Endothelial cell of umbilical vein (primary cell): ENCODE measurements around the gene TEKTIP1. TPM values are rescaled to one million over a fixed set of nuclear protein-coding genes. Genes with fewer than 3 reads are reported as not detected.

ENCODE experiments used
- BruUV-seq: library from RNA; stranded (reverse); fragments of 400-500 nt; replicated peaks from 2 replicates; lab custom pipeline; 2021; lab: Mats Ljungman, UMichigan
- CTCF ChIA-PET: fragments of 300-600, 350-600 bp; sonication (Branson Sonifier 250); formaldehyde crosslinking; loops from one replicate; lab custom pipeline; 2021; ENCODE audit warnings: antibody characterized with exemption, inconsistent platforms; lab: Charles Lee
- POLR2A ChIA-PET: fragments of 300-600, 350-600 bp; sonication (Branson Sonifier 250); formaldehyde crosslinking; loops from one replicate; lab custom pipeline; 2021; ENCODE audit warnings: antibody characterized with exemption, inconsistent platforms; lab: Charles Lee
- DNase-seq: peaks from one replicate; pipeline ENCODE4 v3.0.0-alpha.2; 2011; ENCODE audit warnings: low read depth, low spot score
- FAIRE-seq: peaks from 2 replicates; lab custom pipeline; 2011; peaks lifted over from hg19 to GRCh38; lab: Jason Lieb, UNC
- H2AFZ ChIP-seq: 2 replicates; pipeline ENCODE4 v1.6.0; 2012; ENCODE audit warnings: low read depth, low read length, control low read depth, inconsistent platforms
- H3K27ac ChIP-seq: 2 replicates; pipeline ENCODE4 v1.5.1; 2011; ENCODE audit warnings: low read depth, mild to moderate bottlenecking, control low read depth, low read length, moderate library complexity; ENCODE audit not compliant: insufficient read depth
- H3K27me3 ChIP-seq, 2 experiments: 2 replicates each; pipeline versions ENCODE4 v1.6.0 to v1.6.1; 2011; ENCODE audit warnings: low read length in 2 of 2, mixed read lengths in 1 of 2; ENCODE audit not compliant: control insufficient read depth in 2 of 2, insufficient read depth in 2 of 2
- H3K36me3 ChIP-seq, 2 experiments: 2 replicates in 1 of 2; 3 replicates in 1 of 2; pipeline ENCODE4 v1.5.1; 2011; ENCODE audit warnings: low read length in 2 of 2, mild to moderate bottlenecking in 1 of 2, moderate library complexity in 1 of 2; ENCODE audit not compliant: control insufficient read depth in 2 of 2, insufficient read depth in 2 of 2; ENCODE audit errors: extremely low read depth in 1 of 2
- H3K4me1 ChIP-seq: 3 replicates; pipeline ENCODE4 v1.5.1; 2011; ENCODE audit warnings: mild to moderate bottlenecking, low read length; ENCODE audit not compliant: control insufficient read depth, insufficient read depth; ENCODE audit errors: extremely low read depth
- H3K4me2 ChIP-seq: 2 replicates; pipeline ENCODE4 v1.6.1; 2011; ENCODE audit warnings: low read length, control low read depth, mixed read lengths; ENCODE audit not compliant: insufficient read depth
- H3K4me3 ChIP-seq, 3 experiments: fragments of 200-600 bp in 1 of 3; sonication (generic), shearing (Covaris generic) in 1 of 3; replicated peaks in 1 of 3; 2 replicates each; pipeline ENCODE4 v1.5.1; 2011 to 2016; ENCODE audit warnings: control low read depth in 3 of 3, low read length in 3 of 3, mild to moderate bottlenecking in 2 of 3, inconsistent platforms in 1 of 3, low read depth in 1 of 3, moderate library complexity in 1 of 3; ENCODE audit not compliant: insufficient read depth in 1 of 3
- H3K79me2 ChIP-seq: 2 replicates; pipeline ENCODE4 v1.6.0; 2012; ENCODE audit warnings: low read length, inconsistent platforms; ENCODE audit not compliant: control insufficient read depth, insufficient read depth
- H3K9ac ChIP-seq: replicated peaks from 2 replicates; pipeline ENCODE3; 2011; ENCODE audit warnings: low read length, control low read depth; ENCODE audit not compliant: insufficient read depth; ENCODE audit errors: extremely low read depth
- H3K9me1 ChIP-seq: replicated peaks from 3 replicates; pipeline ENCODE4 v1.6.0; 2011; ENCODE audit warnings: mild to moderate bottlenecking, low read length; ENCODE audit not compliant: control insufficient read depth, insufficient read depth; ENCODE audit errors: extremely low read depth
- H3K9me3 ChIP-seq: replicated peaks from 2 replicates; pipeline ENCODE4 v1.5.1; 2012; ENCODE audit warnings: low read length, inconsistent platforms; ENCODE audit not compliant: control insufficient read depth, insufficient read depth
- H4K20me1 ChIP-seq: replicated peaks from 2 replicates; pipeline ENCODE3; 2011; ENCODE audit warnings: mild to moderate bottlenecking, low read length; ENCODE audit not compliant: control insufficient read depth, insufficient read depth; ENCODE audit errors: extremely low read depth
- CTCF ChIP-seq, 2 donors: IDR thresholded peaks; 1 replicate in 1 of 2; 2 replicates in 1 of 2; pipeline ENCODE4 v1.5.1; 2011; ENCODE audit warnings: low read length in 2 of 2, mild to moderate bottlenecking in 2 of 2, moderate library complexity in 2 of 2, control low read depth in 1 of 2, inconsistent platforms in 1 of 2, low read depth in 1 of 2; ENCODE audit not compliant: insufficient read depth in 1 of 2; ENCODE audit errors: extremely low read depth in 1 of 2
- EZH2 ChIP-seq: IDR thresholded peaks from 2 replicates; pipeline ENCODE4 v1.6.1; 2012; ENCODE audit warnings: borderline replicate concordance, low read depth, mild to moderate bottlenecking, moderate library complexity, low read length, inconsistent platforms; ENCODE audit not compliant: severe bottlenecking
- FOS ChIP-seq: IDR thresholded peaks from 2 replicates; pipeline ENCODE4 v1.6.1; 2011; ENCODE audit warnings: mild to moderate bottlenecking, low read length, moderate library complexity, borderline replicate concordance; ENCODE audit not compliant: insufficient read depth
- GATA2 ChIP-seq: IDR thresholded peaks from 2 replicates; pipeline ENCODE4 v1.7.0; 2011; ENCODE audit warnings: low read depth, mild to moderate bottlenecking, moderate library complexity, mixed read lengths, low read length; ENCODE audit not compliant: insufficient read length, insufficient read depth
- JUN ChIP-seq: IDR thresholded peaks from 2 replicates; pipeline ENCODE4 v1.6.1; 2011; ENCODE audit warnings: borderline replicate concordance, low read depth; ENCODE audit not compliant: insufficient read length, insufficient read depth
- MAX ChIP-seq: IDR thresholded peaks from 2 replicates; pipeline ENCODE4 v1.6.1; 2011; ENCODE audit not compliant: insufficient read depth, insufficient read length
- POLR2A ChIP-seq: IDR thresholded peaks from 2 replicates; pipeline ENCODE4 v1.6.1; 2012; ENCODE audit warnings: low read depth, mild to moderate bottlenecking, control low read depth, low read length
- dilution Hi-C: fragments of 300-500 bp; cut with MboI; formaldehyde crosslinking; loops from one replicate; pipeline ENCODE4 v1.15.0; 2019; ENCODE audit warnings: low sequenced_read_pairs; ENCODE audit not compliant: extremely low pct_ligation_motif_present
- intact Hi-C: fragments of 100-400 bp; cut with micrococcal nuclease; formaldehyde crosslinking; loops from one replicate; pipeline ENCODE4 v1.10.0; 2022
- polyA plus RNA-seq, 4 experiments: library from polyadenylated mRNA; depleted of rRNA in 3 of 4; stranded (reverse) in 3 of 4; unstranded in 1 of 4; fragments of >200 nt; gene quantifications; 2 replicates each; pipeline versions ENCODE4 v1.2.1 to v1.2.3, GENCODE V29; 2011 to 2012; ENCODE audit warnings: missing spikeins in 1 of 4
- total RNA-seq: library from RNA; stranded (reverse); gene quantifications from 2 replicates; pipeline ENCODE4 v1.2.3, GENCODE V29; 2021

Gene TEKTIP1
- total and polyA plus RNA-seq, 2 donors (not counting 3 experiments of a cell fraction or from before 2014, with no cell fraction given), result 0.73 TPM; not detected in 1

GRCh38 chr19:3494559-3494958 lies 44.4 kb upstream of the TEKTIP1 start:
- ChIA-PET CTCF (interaction anchor here (3.3 kb wide), 1 partner anchor 10 kb away, joined by 20 read pairs; the partner anchor contains the start of gene SMIM44), POLR2A (no interaction called here)
- Histone ChIP-seq H3K4me3 (no peak overlapping the region), H4K20me1 (no peaks in the 10 kb centered on the region), H3K4me1 (no peaks in the 10 kb centered on the region), H3K9me3 (no peaks in the 10 kb centered on the region), H3K27me3 (no peaks in the 10 kb centered on the region), H3K79me2 (peaks cover 21% of the 10 kb centered on the region), H3K4me2 (no peak overlapping the region), H3K36me3 (peaks cover 0 to 18% of the 10 kb centered on the region in 2 experiments), H3K27ac (no peak overlapping the region), H3K9ac (no peak overlapping the region), H2AFZ (no peak overlapping the region), H3K9me1 (no peaks in the 10 kb centered on the region)
- DNase-seq, result no peak
- dilution Hi-C loops (no loop called here), intact Hi-C loops (no loop called here)
- no TSS peak for BruUV-seq
- TF ChIP-seq JUN, result no peak
- TF ChIP-seq FOS, result no peak
- no peak for TF ChIP-seq MAX
- TF ChIP-seq CTCF (IDR thresholded peaks at IDR 0.05; ENCODE audit: extremely low read depth in 1 of 2, insufficient read depth in 1 of 2, low read depth in 1 of 2, low read length in 2 of 2), result no peak
- no peak for TF ChIP-seq POLR2A
- no peak for TF ChIP-seq EZH2
- no peak for TF ChIP-seq GATA2
- no peak for FAIRE-seq
